Measurements from ENCODE around the gene COL1A2.

GRCh38 chr7:94422827-94423460 lies 28.2 kb downstream of the COL1A2 start:
- TF ChIP-seq CTCF (IDR thresholded peaks at IDR 0.05) (no peak), POLR2A (IDR thresholded peaks at IDR 0.05) (no peak)
